CD4-positive, alpha-beta T cell treated with Interleukin-17A for 4 hours (primary cell): Measurements from ENCODE around the gene TBC1D1.
"Not testable (repeated sequence)": the region's sequence is repeated elsewhere in the genome, so short reads cannot be mapped to it uniquely, and the experiment has no call there.

Experiments
- DNase-seq: peaks from one replicate; pipeline ENCODE4 v3.0.0-alpha.2; 2020; ENCODE audit warnings: mixed read lengths

The TBC1D1 gene

DNA sequence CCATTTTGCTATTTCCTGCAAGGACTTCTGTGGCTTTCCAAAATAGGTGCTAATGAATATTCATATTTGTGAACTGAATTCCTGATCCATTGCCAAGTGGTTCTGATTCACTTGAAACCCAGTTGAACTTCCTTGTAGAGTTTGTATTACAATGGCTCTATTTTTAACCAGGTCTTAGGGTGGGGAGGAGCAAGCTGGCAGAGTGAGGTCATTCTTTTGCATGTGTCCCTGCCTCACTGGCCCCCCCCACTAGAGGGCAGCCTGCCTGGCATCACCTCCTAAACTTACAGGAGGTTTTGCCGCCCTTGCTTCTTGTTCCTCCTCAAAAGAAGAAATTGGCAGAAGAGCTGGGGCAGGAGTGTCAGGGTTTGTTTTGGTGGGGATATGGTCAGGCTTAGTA is 79.8 kb downstream of the TBC1D1 start:
- DNase-seq: peak; percentile 66

DNA sequence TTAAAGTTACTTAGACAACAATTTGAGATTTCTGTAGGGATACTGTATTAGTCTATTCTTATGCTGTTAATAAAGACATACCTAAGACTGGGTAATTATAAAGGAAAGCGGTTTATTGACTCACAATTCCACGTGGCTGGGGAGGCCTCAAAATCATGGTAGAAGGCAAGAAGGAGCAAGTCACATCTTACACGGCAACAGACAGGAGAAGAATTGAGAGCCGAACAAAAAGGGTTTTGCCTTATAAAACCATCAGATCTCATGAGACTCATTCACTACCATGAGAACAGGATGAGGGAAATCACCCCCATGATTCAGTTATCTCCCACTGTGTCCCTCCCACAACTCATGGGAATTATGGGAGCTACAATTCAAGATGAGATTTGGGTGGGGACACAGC is 80.3 kb downstream of the TBC1D1 start:
- DNase-seq: no peak

DNA sequence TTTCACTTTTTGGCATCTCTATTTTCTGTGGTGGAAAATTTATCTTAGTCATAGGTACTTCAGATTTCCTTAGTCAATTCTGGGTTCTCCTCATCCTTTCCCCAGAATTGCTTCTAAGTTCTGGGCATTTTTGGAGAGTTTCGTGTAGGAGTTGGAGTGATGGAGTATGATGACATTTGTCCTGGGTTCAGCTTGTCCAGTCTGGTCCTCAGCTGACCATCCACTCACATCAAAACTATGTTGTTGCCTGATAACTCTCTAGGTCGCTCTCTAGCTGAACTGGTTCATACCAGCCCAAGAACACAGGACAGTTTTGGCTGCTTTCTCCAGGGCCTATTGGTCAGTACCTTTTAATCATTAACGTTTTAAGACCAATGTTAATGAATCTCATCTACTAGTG is 82.6 kb downstream of the TBC1D1 start:
- no peak for DNase-seq

DNA sequence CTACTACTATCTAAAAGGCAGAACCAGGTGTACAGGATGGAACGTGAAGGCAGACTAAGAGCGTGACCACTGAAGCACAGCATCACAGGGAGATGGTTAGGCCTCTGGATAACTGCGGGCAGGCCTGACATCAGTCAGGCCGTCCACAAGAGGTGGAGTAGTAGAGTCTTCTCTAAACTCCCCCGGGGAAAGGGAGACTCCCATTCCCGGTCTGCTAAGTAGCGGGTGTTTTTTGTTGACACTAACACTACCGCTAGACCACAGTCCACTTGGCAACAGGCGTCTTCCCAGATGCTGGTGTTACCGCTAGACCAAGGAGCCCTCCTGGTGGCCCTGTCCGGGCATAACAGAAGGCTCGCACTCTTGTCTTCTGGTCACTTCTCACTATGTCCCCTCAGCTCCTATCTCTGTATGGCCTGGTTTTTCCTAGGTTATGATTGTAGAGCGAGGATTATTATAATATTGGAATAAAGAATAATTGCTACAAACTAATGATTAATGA is 84.5 kb downstream of the TBC1D1 start:
- not testable (repeated sequence) for DNase-seq

DNA sequence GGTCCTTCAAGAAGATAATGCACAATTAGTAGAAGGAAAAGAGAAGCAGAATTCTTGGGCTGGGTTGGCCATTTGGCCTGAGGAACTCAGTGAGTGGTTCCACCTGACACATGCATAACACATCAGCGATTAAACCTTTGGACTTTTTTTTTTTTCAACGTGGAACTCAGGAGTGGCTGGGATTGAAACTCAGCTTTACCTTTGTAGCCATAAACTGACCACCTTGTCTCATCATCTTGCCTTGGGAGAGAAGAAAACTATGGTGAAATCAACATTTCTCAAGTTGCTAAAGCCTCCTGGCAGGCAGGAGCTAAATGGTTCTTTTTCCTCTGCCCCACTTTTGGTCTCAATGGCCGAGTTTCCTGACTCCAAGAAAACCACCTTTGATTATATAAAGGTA is 85.6 kb downstream of the TBC1D1 start:
- no peak for DNase-seq

DNA sequence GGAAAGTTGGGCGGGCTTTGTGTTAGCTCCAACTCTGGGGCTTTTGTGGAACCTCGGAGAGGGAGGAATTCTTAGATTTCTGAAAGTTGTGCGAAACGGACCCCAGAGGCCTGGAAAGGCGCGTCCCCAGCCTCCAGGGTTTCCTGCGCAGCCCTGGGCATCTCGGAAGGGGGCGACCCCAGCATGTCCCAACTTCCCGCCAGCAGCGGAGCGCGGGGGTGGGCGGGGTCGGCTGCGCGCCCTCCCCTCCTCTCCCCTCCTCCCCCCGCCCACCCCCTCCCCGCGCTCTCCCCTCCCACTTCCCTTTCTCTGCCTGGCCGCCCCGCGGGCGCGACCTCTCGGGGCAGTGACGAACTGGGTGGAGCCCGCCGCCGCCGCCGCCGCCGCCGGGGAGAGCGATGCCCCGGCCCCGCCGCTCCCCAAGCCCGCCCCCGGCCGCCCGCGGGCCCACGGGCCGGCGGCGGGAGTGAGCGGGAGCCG is 86.1 kb downstream of the TBC1D1 start:
- peak; percentile 88 for DNase-seq

DNA sequence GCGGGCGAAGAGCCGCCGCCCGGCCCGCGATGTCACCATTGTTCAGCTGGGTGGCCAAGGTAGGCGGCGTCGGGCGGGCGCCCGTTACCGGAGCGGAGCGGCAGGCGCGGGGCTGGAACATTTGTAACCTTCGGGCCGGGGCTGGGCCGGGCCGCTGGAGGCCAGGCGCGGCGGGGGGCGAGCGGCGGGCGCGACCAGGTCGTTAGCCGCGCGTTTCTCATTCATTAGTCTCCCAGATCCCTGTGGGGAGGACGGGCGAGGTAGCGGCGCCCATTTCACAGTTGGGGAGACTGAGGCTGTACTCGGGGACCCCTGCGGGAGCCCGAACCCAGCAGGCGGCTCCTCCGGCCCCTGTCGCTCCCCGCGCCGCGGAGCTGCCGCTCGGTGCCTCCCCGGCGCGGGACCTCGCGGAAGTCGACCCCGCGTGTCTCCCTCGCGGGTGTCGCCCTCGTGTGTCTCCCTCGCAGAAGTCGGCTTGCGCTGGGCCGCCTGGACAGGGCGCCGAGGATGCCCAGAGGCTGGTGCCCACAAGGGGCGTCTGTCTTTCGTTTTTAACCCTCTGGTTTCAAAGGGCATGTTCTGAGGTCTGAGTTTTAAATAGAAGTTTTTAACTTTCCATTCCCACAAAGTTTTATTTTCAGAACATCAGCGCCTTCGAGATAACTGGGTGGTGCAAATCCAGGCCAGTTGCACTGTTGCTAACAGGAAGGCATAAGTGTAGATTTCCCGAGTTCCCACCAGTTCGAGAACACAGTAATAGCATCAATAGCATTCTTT is 86.8 kb downstream of the TBC1D1 start:
- peak; percentile 80 for DNase-seq

DNA sequence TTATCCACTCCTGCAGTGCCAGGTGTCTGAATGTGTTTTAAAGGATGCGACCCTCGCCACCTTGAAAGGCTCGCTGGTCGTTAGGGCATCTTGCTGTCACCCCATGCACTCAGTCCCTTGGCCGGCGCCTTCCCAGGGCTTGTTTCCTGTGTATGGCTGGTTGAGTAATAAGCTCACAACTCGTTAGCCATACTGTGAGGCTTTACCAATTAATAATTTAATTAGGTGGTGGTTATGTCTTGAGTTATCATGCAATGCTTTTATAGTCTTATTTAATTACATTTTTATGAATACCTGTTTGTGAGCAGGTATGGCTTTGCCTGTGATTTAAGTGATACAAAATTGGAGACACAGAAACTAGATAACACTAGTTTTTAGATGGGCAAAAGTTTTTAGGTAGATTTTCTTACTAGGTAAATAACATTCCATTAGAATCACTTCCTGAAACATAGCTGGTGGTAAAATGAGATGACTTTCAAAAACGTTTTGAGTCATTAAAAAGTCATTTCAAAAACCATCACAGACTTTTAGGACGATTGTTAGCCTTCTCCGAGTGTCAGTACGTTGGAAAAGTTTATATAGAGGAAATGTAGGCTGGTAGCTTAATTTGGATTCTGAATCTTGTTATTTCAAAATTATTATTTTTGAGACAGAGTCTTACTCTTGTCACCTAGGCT is 87.5 kb downstream of the TBC1D1 start:
- peak; percentile 30 for DNase-seq

DNA sequence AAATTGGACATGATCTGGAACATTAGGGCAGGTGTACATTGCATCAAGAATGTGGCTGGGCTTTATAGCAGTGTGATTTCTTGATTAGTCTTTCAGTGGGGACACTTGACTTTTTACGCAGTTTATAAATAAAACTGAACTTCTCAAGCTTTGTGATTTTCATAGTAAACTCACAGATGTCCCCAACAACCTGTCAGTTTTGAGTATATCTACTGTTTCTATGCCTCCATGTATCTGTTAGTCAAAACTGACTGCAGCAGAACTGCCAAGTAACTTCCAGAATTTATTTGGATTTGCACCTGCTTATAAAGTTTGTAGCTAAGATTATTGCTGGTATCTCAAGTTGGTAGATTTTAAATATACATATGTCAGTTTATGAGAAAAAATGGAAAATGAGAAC is 89.4 kb downstream of the TBC1D1 start:
- no peak for DNase-seq

DNA sequence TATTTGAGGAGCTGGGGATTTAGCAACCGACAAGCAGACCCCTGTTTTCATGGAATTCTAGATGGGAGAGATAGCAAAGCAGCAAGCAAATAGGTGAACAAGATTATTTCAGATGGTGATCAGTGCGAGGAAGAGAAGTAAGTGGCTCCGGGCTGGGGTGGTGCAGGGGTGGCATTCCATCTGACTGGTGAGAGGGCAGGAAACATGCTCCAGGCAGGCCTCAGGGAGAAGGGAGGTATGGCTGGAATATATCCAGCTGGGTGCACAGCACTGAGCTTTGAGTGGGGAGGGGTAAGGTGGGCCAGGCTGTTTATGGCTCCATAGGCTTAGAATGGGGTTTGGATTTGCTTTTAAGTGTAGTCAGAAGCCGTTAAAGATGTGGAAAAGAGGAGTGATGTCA is 90.5 kb downstream of the TBC1D1 start:
- no peak for DNase-seq

DNA sequence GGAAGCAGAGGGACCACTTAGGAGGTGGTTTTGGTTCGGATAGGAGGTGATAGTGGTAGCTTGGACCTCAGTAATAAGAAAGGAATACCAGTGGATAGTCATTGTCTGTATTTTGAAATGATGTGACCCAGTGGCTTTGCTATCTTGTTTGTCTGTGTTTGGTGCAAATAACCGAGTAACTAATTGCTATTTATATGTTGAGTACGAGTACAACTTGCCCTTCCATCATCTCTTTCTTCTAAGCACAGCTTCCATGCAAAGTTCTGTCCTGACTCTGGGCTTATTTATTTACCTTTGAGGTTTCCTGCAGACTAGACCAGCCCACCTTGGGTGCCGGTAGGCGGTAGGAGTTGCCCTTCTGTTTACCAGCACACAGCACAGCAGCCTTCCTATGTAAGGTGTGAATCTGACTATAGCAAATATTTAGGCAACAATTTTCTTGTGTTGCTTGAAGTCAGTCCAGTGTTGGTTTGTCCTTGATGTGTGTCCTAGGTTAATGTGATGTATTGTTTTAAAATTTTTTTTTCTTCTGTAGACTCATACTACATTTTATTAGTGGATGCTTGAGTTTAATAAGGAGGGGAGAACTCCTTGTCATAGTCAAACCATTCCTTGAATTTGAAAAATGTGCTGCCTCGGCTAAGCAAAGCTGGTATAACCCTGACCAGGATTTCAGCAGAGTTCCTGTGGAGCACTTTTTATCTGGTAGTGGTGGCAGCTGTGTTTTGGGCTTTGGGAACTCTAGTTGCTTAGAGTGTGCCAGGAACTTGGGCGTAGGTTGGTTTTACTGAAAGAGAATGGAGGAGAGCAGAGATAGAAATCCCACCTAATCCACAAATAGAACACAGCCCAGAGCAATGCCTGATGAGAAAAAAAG is 91.2 kb downstream of the TBC1D1 start:
- no peak for DNase-seq

DNA sequence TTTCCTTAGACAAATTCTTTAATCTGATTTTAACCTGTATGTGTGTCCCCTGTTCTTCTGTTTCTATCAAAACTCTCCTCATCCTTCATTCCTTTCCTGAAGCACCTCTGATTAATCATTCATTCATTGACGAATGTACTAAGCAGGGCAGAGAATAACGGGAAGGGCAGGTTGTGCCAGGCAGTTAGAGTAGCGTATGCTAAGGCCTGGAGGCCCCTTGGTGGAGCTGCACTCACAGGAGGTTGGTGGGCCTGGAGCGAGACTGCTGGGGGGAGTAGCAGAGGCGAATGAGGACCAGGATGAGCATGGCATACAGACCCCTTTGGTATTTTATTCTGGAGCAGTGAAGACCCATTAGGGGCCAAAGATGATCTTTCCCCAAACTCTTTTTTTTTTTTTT is 91.9 kb downstream of the TBC1D1 start:
- no peak for DNase-seq

DNA sequence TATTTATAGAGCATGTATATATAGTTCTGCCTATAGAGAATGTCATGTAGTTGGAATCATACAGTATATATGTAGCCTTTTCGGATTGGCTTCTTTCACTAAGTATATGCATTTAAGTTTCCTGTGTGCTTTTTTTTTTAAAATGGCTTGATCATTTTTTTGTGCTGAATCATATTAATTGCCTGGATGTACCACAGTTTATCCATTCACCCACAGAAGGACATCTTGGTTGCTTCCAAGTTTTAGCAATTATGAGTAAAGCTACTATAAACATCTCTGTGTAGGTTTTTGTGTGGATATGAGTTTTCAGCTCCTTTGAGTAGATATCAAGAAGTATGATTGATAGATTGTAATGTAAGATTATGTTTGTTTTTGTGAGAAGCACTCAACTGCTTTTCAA is 93.1 kb downstream of the TBC1D1 start:
- DNase-seq: no peak

DNA sequence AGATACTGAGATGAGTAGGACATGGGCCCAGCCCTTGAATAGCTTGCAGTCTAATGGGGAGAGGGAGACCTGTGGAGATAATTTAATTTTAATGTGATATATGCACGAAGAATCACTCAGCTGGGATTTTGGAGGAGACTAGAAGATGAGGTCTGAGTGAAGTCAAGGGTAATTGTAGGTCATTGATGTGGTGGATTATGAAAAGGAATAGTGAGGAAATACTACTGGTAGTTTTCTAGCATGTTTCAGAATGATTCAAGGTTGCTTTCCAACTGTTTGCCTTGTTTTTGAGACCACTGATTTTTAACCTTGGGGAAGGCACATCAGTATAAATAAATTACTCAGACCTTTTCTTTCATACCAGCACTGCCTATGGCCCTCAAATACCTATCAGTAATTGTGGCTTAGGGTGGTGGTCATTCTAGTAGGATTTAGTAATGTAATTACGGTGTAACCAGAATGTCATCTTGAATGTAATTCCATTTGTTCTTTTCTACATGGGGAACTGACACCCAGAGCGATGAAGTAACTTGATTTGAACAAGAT is 94.9 kb downstream of the TBC1D1 start:
- no peak for DNase-seq

DNA sequence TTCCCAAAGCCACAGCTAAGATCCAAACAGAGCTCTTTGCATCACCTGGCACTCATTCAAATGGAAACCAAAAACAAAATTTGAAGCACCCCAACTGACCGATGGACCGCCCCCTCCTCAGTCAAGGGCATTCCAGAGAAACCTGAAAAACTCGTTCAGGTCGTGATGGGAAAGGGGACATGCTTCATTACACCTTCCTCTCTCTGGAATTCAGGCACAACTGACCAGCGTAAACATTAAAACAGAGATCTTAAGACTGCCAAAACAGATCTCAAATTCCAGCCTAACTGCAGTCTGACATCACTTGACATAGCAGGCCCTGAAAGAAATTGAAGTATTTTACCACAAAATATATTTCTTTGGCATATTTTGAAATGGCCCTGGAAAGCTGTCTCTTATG is 97.8 kb downstream of the TBC1D1 start:
- DNase-seq: no peak

DNA sequence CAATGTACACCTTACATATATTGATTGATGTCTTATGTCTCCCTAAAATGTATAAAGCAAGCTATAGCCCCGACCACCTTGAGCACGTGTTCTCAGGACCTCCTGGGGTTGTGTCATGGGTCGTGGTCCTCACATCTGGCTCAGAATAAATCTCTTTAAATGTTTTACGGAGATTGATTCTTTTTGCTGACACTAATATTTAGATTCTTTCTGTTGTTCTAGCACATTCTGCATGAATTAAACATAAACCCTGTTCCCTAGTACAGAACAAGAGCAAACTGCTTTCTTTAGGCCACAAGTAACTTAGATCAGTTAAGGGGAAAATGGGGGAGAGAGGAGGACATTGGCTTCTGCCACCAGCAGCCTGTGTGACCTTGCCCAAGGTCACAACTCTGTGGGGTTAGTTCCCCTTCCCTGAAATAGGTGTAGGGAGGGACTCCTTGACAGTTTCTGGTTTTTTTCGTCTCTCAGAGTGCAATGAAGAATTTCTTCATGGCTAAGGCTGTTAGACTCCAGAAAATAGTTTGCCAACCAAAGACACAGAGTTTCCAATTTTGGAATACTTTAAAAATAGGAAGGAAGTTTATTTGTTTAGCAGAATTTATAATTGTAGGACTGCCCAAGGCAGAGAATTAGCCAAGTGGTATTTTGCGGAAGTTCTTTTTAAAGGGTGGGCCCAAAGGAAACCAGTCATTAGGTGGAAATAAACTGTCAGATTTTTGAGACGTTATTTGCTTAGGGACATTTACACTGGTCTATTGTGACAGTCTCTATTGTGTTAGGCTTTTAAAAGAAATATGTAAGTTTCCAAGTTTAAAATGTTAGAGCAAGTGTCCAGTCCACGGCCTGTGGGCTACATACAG is 98.7 kb downstream of the TBC1D1 start:
- no peak for DNase-seq

DNA sequence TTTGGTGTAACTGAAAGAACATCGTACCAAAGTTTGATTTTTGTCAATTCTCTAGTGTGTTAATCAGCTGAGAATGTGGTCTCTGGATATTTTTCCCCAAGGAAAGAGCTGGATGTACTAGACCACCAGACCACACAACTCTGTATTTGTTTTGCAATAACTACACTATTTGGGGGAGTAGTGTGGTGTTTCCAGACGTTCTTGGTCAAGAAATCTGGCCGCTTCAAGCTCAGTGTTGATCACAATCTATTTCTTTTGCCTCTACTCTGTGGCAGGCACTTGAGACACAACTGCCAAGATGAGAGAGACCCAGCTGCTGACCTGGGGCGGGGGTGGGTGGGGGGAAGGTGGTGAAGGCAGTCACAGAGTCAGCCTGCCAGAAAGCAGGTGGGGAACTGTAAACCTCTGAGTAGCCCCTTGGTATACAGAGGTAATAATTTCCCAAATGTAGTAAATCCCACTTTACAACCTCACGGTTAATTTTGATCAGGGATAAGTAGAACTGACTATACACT is 99.9 kb downstream of the TBC1D1 start:
- no peak for DNase-seq

DNA sequence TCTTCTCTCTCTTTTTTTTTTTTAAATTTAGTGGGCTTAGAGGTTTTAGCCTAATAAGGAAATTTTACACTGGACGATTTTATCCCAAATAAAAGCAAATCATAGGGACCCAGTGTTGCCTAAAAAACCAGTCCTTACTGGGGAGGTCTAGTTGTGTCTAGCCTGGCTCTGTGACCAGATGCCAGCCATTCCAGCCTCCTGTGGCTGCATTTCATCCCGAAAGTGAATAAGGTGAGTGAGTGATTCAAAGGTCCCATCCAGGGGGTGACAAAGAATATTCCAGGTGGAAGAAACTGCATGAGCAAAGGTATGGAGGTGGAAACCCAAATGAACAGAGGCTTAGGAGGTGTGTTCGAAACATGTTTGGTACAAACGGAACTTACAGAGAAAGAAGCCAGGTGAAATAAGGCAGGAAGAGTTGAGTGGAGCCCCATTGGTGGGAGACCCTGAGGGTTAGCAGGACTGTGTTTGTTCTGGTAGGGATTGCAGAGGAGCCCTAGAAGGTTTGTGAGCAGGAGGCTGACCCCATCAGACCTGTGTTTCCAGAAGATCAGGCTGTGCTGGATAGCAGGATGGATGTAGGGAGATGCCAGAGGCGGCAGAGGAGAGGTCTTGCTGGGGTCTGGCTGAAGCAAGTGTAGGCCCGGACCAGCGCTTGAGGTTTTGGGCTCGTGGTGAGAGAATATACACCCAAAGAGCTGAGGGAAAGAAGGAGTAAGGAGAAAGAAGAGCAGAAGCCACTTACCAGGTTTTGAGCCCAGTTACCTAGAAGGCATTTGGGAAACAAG is 100.9 kb downstream of the TBC1D1 start:
- DNase-seq: no peak

DNA sequence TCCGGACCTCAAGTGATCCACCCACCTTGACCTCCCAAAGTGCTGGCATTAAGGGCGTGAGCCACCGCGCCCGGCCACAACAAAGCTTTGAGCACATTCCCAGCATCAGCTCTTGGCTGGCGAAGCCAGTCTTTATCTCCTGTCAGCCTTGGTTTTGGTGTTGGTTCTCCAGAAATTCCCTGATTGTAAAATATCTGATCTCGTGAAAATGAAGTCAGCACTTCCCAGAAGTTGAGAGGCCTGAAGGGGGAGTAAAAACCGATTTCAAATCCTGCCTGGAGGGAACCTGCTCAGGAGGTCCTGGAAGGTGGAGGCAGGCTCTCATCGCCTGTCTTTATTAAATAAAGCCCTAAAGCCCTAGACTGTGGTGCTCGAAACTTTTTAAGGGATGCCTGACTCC is 102.9 kb downstream of the TBC1D1 start:
- no peak for DNase-seq

DNA sequence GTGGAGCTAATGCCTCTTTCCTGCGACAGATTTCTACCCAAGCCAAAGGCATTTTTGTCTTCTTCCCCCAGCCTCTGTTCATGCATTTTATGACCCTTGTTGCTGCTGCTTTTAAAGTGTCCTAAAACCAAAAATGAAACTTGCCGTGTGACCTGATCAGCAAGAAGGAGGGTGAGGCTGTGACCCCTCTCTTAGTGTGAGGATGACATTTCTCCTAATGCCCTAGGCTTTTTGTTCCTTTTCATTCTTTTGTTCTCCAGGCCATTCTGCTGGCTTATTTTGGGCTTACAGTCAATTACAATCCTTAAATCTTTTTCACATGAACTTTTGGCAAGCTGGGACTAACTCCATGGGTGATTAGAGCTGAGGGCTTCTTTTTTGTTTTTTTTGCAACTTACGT is 103.7 kb downstream of the TBC1D1 start:
- DNase-seq: no peak

DNA sequence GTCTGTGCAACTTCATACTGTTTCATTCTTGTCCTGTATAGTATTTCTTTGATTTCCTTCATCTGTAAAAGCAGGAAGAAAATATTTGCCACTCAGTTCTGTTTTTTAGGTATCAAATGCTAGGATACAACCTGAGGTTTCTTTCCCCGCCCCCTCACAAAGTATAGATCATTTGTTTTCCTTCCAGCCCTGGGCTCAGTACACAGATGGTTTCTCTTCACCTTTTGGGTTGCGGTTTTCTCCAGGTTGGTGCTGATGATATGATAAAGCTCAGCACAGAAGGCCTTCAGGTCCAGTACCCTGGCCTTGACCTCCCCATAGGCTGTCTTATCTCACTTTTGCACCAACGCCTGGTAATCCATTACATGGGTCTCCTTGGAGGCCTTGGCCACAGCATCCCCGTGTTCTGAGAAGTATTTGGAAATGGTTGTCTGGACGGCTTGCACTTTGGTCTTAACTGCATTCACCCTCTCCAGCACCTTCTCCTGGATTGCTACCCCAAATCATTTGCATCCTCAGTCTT is 104.5 kb downstream of the TBC1D1 start:
- DNase-seq: no peak
